ENCODE data around the gene HECA. TPM values are rescaled to one million over a fixed set of nuclear protein-coding genes. Genes with fewer than 3 reads are reported as not detected.

The HECA gene
- total RNA-seq, 1 donor = 53.9 TPM

DNA sequence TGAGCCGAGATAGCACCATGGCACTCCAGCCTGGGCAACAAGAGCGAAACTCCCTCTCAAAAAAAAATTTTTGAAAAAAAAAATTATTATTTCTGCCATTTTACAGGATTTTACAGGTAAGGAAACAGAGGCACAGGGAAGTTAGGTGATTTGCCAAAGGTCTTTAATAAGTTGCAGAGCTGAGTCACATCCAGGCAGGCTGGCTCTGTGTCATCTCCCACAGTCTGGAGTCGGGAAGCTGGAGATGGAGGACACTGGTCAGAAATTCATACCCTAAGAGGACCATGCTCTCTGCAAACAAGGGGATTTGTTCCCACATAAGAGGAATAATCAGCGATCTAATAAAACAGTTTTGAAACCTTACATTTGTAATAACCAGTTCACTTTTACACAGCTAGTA, 24.1 kb downstream of the HECA start:
- TF ChIP-seq, protein P1, sequence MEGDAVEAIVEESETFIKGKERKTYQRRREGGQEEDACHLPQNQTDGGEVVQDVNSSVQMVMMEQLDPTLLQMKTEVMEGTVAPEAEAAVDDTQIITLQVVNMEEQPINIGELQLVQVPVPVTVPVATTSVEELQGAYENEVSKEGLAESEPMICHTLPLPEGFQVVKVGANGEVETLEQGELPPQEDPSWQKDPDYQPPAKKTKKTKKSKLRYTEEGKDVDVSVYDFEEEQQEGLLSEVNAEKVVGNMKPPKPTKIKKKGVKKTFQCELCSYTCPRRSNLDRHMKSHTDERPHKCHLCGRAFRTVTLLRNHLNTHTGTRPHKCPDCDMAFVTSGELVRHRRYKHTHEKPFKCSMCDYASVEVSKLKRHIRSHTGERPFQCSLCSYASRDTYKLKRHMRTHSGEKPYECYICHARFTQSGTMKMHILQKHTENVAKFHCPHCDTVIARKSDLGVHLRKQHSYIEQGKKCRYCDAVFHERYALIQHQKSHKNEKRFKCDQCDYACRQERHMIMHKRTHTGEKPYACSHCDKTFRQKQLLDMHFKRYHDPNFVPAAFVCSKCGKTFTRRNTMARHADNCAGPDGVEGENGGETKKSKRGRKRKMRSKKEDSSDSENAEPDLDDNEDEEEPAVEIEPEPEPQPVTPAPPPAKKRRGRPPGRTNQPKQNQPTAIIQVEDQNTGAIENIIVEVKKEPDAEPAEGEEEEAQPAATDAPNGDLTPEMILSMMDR (IDR thresholded peaks at IDR 0.05; ENCODE audit: extremely low read depth, low read depth, low read length) = no peak
- H2AFZ ChIP-seq (ENCODE audit: low read length) = no peak overlapping the region
- no peaks in the 10 kb centered on the region for H3K36me3 ChIP-seq (ENCODE audit: insufficient read depth, low read length)
- peaks cover 16% of the 10 kb centered on the region for H3K4me1 ChIP-seq (ENCODE audit: insufficient read depth, low read length)
- no peaks in the 10 kb centered on the region for H3K27me3 ChIP-seq (ENCODE audit: insufficient read depth, low read length)
- no peak overlapping the region for H3K4me2 ChIP-seq (ENCODE audit: insufficient read depth, low read length)
- no peak for DNase-seq (ENCODE audit: insufficient read length, low spot score, missing footprints)
- no peaks in the 10 kb centered on the region for H3K9me3 ChIP-seq (ENCODE audit: low read depth, low read length)
- no peak overlapping the region for H3K4me3 ChIP-seq (ENCODE audit: insufficient read depth, low read length)
- no peak overlapping the region for H3K27ac ChIP-seq (ENCODE audit: low read depth, low read length)
- peaks cover 17% of the 10 kb centered on the region for H4K20me1 ChIP-seq (ENCODE audit: insufficient read depth, low read length)
- peaks cover 43% of the 10 kb centered on the region for H3K79me2 ChIP-seq (ENCODE audit: insufficient read depth, low read length)

DNA sequence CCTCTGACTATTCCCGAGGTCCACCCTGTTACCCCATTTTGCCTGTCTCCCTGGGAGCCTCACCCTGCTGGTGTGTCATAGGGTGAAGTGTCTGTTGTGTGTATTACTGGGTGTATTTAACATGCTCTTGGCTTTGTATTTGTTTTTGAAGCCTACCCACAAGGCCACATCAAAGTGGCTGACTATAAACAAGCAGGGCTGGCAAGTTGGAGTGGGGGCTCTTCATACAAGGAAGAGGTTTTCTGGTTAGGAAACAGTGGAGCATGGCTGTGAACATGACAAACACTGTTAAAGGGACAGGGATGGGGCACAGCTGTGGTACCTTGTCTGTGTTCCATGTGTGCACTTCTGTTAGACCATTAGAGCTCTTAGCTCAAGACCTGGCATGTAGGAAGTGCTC, 26.3 kb downstream of the HECA start:
- peaks cover 26% of the 10 kb centered on the region for H3K79me2 ChIP-seq (ENCODE audit: insufficient read depth, low read length)
- no peaks in the 10 kb centered on the region for H3K9me3 ChIP-seq (ENCODE audit: low read depth, low read length)
- H3K4me2 ChIP-seq (ENCODE audit: insufficient read depth, low read length) = no peak overlapping the region
- TF ChIP-seq, protein P1 (IDR thresholded peaks at IDR 0.05; ENCODE audit: extremely low read depth, low read depth, low read length) = no peak
- no peaks in the 10 kb centered on the region for H3K27me3 ChIP-seq (ENCODE audit: insufficient read depth, low read length)
- no peak overlapping the region for H3K27ac ChIP-seq (ENCODE audit: low read depth, low read length)
- H3K4me3 ChIP-seq (ENCODE audit: insufficient read depth, low read length) = no peak overlapping the region
- peak; percentile 80 for DNase-seq (ENCODE audit: insufficient read length, low spot score, missing footprints)
- no peak overlapping the region for H2AFZ ChIP-seq (ENCODE audit: low read length)
- H3K36me3 ChIP-seq (ENCODE audit: insufficient read depth, low read length) = no peaks in the 10 kb centered on the region
- H3K4me1 ChIP-seq (ENCODE audit: insufficient read depth, low read length) = peaks cover 8% of the 10 kb centered on the region
- H4K20me1 ChIP-seq (ENCODE audit: insufficient read depth, low read length) = peaks cover 15% of the 10 kb centered on the region

DNA sequence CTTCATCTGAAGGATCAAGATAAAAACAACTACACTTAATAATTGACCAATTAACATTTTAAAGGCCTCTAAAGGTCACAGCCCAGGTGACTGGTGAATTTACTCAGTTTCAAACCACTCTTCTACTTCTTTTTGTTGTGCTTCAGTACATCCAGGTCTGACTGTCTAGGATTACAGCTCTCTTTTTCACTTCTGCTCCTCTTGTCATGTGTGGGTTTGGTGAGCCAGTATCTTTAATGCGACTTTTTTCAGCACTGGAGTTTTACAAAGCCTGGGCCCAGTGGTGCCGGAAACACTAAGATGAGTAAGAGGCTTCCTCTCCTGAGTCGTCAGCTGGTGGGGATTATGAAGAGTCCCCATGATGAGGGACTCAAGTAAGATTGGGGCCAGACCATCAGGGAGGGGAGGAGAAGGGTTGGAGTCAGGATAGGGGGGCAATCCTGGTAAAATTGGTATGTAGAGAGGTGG, 27.0 kb downstream of the HECA start:
- Histone ChIP-seq H3K9me3 (ENCODE audit: low read depth, low read length) (no peaks in the 10 kb centered on the region), H3K4me1 (ENCODE audit: insufficient read depth, low read length) (peaks cover 8% of the 10 kb centered on the region), H3K79me2 (ENCODE audit: insufficient read depth, low read length) (peaks cover 25% of the 10 kb centered on the region), H2AFZ (ENCODE audit: low read length) (no peak overlapping the region), H3K27ac (ENCODE audit: low read depth, low read length) (no peak overlapping the region), H3K4me2 (ENCODE audit: insufficient read depth, low read length) (no peak overlapping the region), H4K20me1 (ENCODE audit: insufficient read depth, low read length) (peaks cover 15% of the 10 kb centered on the region), H3K36me3 (ENCODE audit: insufficient read depth, low read length) (peaks cover 2% of the 10 kb centered on the region), H3K4me3 (ENCODE audit: insufficient read depth, low read length) (no peak overlapping the region), H3K27me3 (ENCODE audit: insufficient read depth, low read length) (no peaks in the 10 kb centered on the region)
- TF ChIP-seq, protein P1 (IDR thresholded peaks at IDR 0.05; ENCODE audit: extremely low read depth, low read depth, low read length) = no peak
- no peak for DNase-seq (ENCODE audit: insufficient read length, low spot score, missing footprints)

DNA sequence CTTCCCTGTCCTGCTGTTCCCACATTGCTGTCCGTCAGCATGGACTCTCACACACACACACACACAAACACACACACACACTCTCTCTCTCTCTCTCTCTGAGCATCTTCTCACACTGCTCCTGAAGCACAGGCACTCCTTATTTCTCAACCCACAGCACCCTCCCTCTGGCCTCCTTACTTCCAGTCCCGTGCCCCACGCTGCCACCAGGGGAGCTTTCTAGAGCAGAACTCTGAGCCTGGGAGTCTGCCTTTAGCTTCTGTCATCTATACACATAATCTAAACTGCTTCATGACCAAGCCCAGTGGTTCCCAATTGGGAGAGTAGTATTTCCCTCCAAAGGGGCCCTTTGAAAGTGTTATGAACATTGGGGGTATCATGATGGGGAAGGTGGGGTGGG, 29.1 kb downstream of the HECA start:
- H3K4me3 ChIP-seq (ENCODE audit: insufficient read depth, low read length) = no peak overlapping the region
- H2AFZ ChIP-seq (ENCODE audit: low read length) = no peak overlapping the region
- no peaks in the 10 kb centered on the region for H3K27me3 ChIP-seq (ENCODE audit: insufficient read depth, low read length)
- peaks cover 19% of the 10 kb centered on the region for H3K79me2 ChIP-seq (ENCODE audit: insufficient read depth, low read length)
- DNase-seq (ENCODE audit: insufficient read length, low spot score, missing footprints) = no peak
- H3K4me1 ChIP-seq (ENCODE audit: insufficient read depth, low read length) = peaks cover 8% of the 10 kb centered on the region
- no peaks in the 10 kb centered on the region for H3K9me3 ChIP-seq (ENCODE audit: low read depth, low read length)
- no peak overlapping the region for H3K4me2 ChIP-seq (ENCODE audit: insufficient read depth, low read length)
- no peak overlapping the region for H3K27ac ChIP-seq (ENCODE audit: low read depth, low read length)
- TF ChIP-seq, protein P1 (IDR thresholded peaks at IDR 0.05; ENCODE audit: extremely low read depth, low read depth, low read length) = no peak
- H3K36me3 ChIP-seq (ENCODE audit: insufficient read depth, low read length) = peaks cover 5% of the 10 kb centered on the region
- H4K20me1 ChIP-seq (ENCODE audit: insufficient read depth, low read length) = peaks cover 15% of the 10 kb centered on the region

All from osteoblast (primary cell).